A549 (cell line): ENCODE measurements around the gene SSH2. TPM values are rescaled to one million over a fixed set of nuclear protein-coding genes. Genes with fewer than 3 reads are reported as not detected.
A peak's percentile ranks its signal among the peaks of the same experiment; 100 is the strongest.

Experiments
- ATAC-seq, 2 experiments: fragments of 200-7000 bp in 1 of 2; fragments of >200 bp in 1 of 2; cut with Nextera tagmentation in 1 of 2; cut with Tn5 transposase in 1 of 2; 3 replicates each; pipeline versions ENCODE4 v1.8.0 to v1.9.1; 2018 to 2020; ENCODE audit warnings: mild to moderate bottlenecking in 1 of 2, moderate library complexity in 1 of 2
- CTCF ChIA-PET: fragments of 300-600 bp; sonication (Branson Sonifier 250); formaldehyde crosslinking; extraction: SDS; loops from one replicate; lab custom pipeline; 2021; ENCODE audit warnings: antibody characterized with exemption, inconsistent platforms; lab: Yijun Ruan, JAX
- POLR2A ChIA-PET: fragments of 350-600 bp; formaldehyde crosslinking; extraction: SDS; loops from one replicate; lab custom pipeline; 2021; ENCODE audit warnings: antibody characterized with exemption, inconsistent platforms; lab: Yijun Ruan, JAX
- DNase-seq, 2 experiments: peaks; one replicate each; pipeline versions ENCODE4 v3.0.0 to v3.0.0-alpha.2; 2011 to 2016; ENCODE audit warnings: low read depth in 1 of 2, low spot score in 1 of 2
- FAIRE-seq: peaks from 2 replicates; lab custom pipeline; 2011; peaks lifted over from hg19 to GRCh38; lab: Jason Lieb, UNC
- H3K27ac ChIP-seq, 2 experiments: fragments of >200 bp; sonication (Bioruptor Twin); formaldehyde crosslinking; 3 replicates each; pipeline ENCODE4 v1.5.1; 2016 to 2017
- H3K4me1 ChIP-seq: fragments of >200 bp; sonication (Bioruptor Twin); formaldehyde crosslinking; 3 replicates; pipeline ENCODE4 v1.6.1; 2016
- H3K4me2 ChIP-seq: fragments of >200 bp; sonication (Bioruptor Twin); formaldehyde crosslinking; 3 replicates; pipeline ENCODE4 v1.6.1; 2016
- H3K4me3 ChIP-seq: fragments of >200 bp; sonication (Bioruptor Twin); formaldehyde crosslinking; 3 replicates; pipeline ENCODE4 v1.5.1; 2016
- H3K9me3 ChIP-seq: fragments of >200 bp; sonication (Bioruptor Twin); formaldehyde crosslinking; 3 replicates; pipeline ENCODE4 v1.6.1; 2016
- BCL3 ChIP-seq: fragments of >200 bp; sonication (Bioruptor Twin); formaldehyde crosslinking; IDR thresholded peaks from 3 replicates; pipeline ENCODE4 v1.6.1; 2016
- CBX8 ChIP-seq: fragments of 200-600 bp; sonication (generic); IDR thresholded peaks from 2 replicates; pipeline ENCODE4 v1.6.1; 2016
- CEBPB ChIP-seq, 2 experiments: fragments of >200 bp in 1 of 2; sonication (Bioruptor Twin) in 1 of 2; formaldehyde crosslinking in 1 of 2; IDR thresholded peaks; 2 replicates each; pipeline ENCODE4 v1.6.1; 2012 to 2016
- FOXS1 ChIP-seq: fragments of 250-450 bp; sonication (Bioruptor Pico); IDR thresholded peaks from 2 replicates; pipeline ENCODE4 v1.5.0; 2020; ENCODE audit warnings: mild to moderate bottlenecking, moderate library complexity
- GATA3 ChIP-seq: IDR thresholded peaks from 2 replicates; pipeline ENCODE4 v1.6.1; 2012; ENCODE audit warnings: borderline replicate concordance
- HMGXB4 ChIP-seq: fragments of 250-450 bp; sonication (Bioruptor Pico); IDR thresholded peaks from 2 replicates; pipeline ENCODE4 v1.5.0; 2021; ENCODE audit warnings: mild to moderate bottlenecking, moderate library complexity, borderline replicate concordance
- HOXB13 ChIP-seq: fragments of 250-450 bp; sonication (Bioruptor Pico); IDR thresholded peaks from 2 replicates; pipeline ENCODE4 v1.5.0; 2020; ENCODE audit warnings: low read depth, mild to moderate bottlenecking, moderate library complexity
- JUNB ChIP-seq: fragments of >200 bp; sonication (Bioruptor Twin); formaldehyde crosslinking; IDR thresholded peaks from 2 replicates; pipeline ENCODE4 v1.6.1; 2016
- MAFK ChIP-seq: fragments of 450-650 bp; IDR thresholded peaks from 2 replicates; pipeline ENCODE4 v1.6.1; 2014; ENCODE audit not compliant: partially characterized antibody
- NFE2L2 ChIP-seq: fragments of 150-350 bp; conservative IDR thresholded peaks from 2 replicates; pipeline ENCODE4 v1.6.1; 2014; ENCODE audit warnings: low read length
- POLR2AphosphoS2 ChIP-seq: conservative IDR thresholded peaks from 2 replicates; pipeline ENCODE4 v1.6.1; 2012; ENCODE audit warnings: low read length, improper control_type of control experiment, inconsistent platforms
- RAD21 ChIP-seq, 2 experiments: fragments of >200 bp in 1 of 2; sonication (Bioruptor Twin) in 1 of 2; formaldehyde crosslinking in 1 of 2; IDR thresholded peaks in 1 of 2; conservative IDR thresholded peaks in 1 of 2; 2 replicates in 1 of 2; 3 replicates in 1 of 2; pipeline ENCODE4 v1.6.1; 2012 to 2018; ENCODE audit warnings: inconsistent platforms in 1 of 2
- RFX5 ChIP-seq: fragments of 450-650 bp; IDR thresholded peaks from 2 replicates; pipeline ENCODE4 v1.7.1; 2014; ENCODE audit warnings: antibody characterized with exemption, mild to moderate bottlenecking, moderate library complexity
- RNF2 ChIP-seq: fragments of 200-600 bp; sonication (generic); IDR thresholded peaks from 2 replicates; pipeline ENCODE4 v1.6.1; 2016; ENCODE audit warnings: low read depth, mild to moderate bottlenecking, antibody characterized with exemption, moderate library complexity, borderline replicate concordance
- SREBF2 ChIP-seq: fragments of 450-650 bp; IDR thresholded peaks from 2 replicates; pipeline ENCODE4 v1.6.1; 2014; ENCODE audit warnings: mild to moderate bottlenecking, moderate library complexity
- TFCP2L1 ChIP-seq: fragments of 250-450 bp; sonication (Bioruptor Pico); IDR thresholded peaks from 2 replicates; pipeline ENCODE4 v1.5.0; 2021; ENCODE audit warnings: mild to moderate bottlenecking
- ZNF302 ChIP-seq: fragments of 250-450 bp; sonication (Bioruptor Pico); IDR thresholded peaks from 2 replicates; pipeline ENCODE4 v1.9.0; 2021; ENCODE audit warnings: inconsistent platforms, mild to moderate bottlenecking, moderate library complexity
- WGBS: methylation state at CpG from one replicate; pipeline ENCODE4 v1.1.6; 2017; ENCODE audit errors: missing lambda C conversion rate; 5-methylcytosine and 5-hydroxymethylcytosine counted together
- polyA plus RNA-seq, 4 experiments: library from polyadenylated mRNA; depleted of rRNA in 3 of 4; stranded (reverse); fragments of >200 nt; fragmentation: RNase III in 1 of 4; extraction: RNeasy Plus Mini Kit Qiagen cat#74134 plus additional on column Dnase treatment in 1 of 4; gene quantifications; 2 replicates in 3 of 4; 3 replicates in 1 of 4; pipeline ENCODE4 v1.2.3, GENCODE V29; 2011 to 2017

SSH2 gene
- polyA plus RNA-seq, 2 of the 4 experiments (the other 2 are of a cell fraction): 20.7 to 24.5 TPM

GRCh38 chr17:29711588-29712385 lies 218.2 kb downstream of the SSH2 start:
- peak overlapping the region; percentile 2; the same call in 2 of the 3 replicates for H3K4me2 ChIP-seq

GRCh38 chr17:29710891-29711418 lies 219.1 kb downstream of the SSH2 start:
- DNase-seq (peak in 1 of 2 experiments; percentile 53), ATAC-seq (peak; percentile 48 to 63; a peak in 5 of 6 replicates), FAIRE-seq (no peak)
- Histone ChIP-seq H3K9me3 (no peaks in the 10 kb centered on the region), H3K4me2 (peak overlapping the region; percentile 2), H3K4me1 (peaks cover 36% of the 10 kb centered on the region), H3K27ac (0 out of 6 replicates have a peak overlapping the region, but pooled peaks of 1 of the 2 experiments have one; percentile 2), H3K4me3 (no peak overlapping the region)
- ChIA-PET CTCF (interaction anchor here (1.1 to 1.4 kb wide), 5 partner anchors 12 to 220 kb away, joined by 3 to 7 read pairs (median 4); no protein-coding TSS in a partner anchor), POLR2A (no interaction called here)
- TF ChIP-seq GATA3: 0 out of 2 replicates have a peak, but pooled peaks have one; percentile 14
- no peak for TF ChIP-seq TFCP2L1 (CRISPR knock-in tag)
- WGBS: 73% methylated on average over 5 of the region's 5 CpGs

More at GRCh38 chr17:29711588-29712385, 218.2 kb downstream of the SSH2 start:
- Histone ChIP-seq H3K9me3 (no peaks in the 10 kb centered on the region), H3K4me3 (no peak overlapping the region), H3K4me1 (peaks cover 29% of the 10 kb centered on the region), H3K27ac (no peak overlapping the region)
- FAIRE-seq (no peak), DNase-seq (no peak), ATAC-seq (no peak)
- WGBS: 90% methylated on average over 11 of the region's 11 CpGs
- ChIA-PET POLR2A (no interaction called here), CTCF (interaction anchor here (0.6 to 1.6 kb wide), 8 partner anchors 10 to 219 kb away, joined by 3 to 7 read pairs (median 3); no protein-coding TSS in a partner anchor)
- TF ChIP-seq CBX8: no peak

- ChIA-PET POLR2A (no interaction called here), CTCF (interaction anchor here (1.3 to 1.4 kb wide), 3 partner anchors 11 to 71 kb away, joined by 3 to 5 read pairs (median 4); no protein-coding TSS in a partner anchor)
- no peaks in the 10 kb centered on the region for H3K9me3 ChIP-seq
- FAIRE-seq (no peak), DNase-seq (no peak), ATAC-seq (no peak)
- H3K4me1 ChIP-seq: peaks cover 36% of the 10 kb centered on the region
- WGBS: 91% methylated on average over 1 of the region's 1 CpG
- no peak for TF ChIP-seq SREBF2
- no peak for TF ChIP-seq RAD21 (conservative IDR thresholded peaks at IDR 0.05 in 1 of 2, IDR thresholded peaks at IDR 0.05 in 1 of 2)
- TF ChIP-seq CEBPB (IDR thresholded peaks at IDR 0.05): no peak
- no peak for TF ChIP-seq NFE2L2
- no peak for TF ChIP-seq TFCP2L1 (CRISPR knock-in tag)
- TF ChIP-seq BCL3: no peak
- H3K4me2 ChIP-seq: peak overlapping the region; percentile 2
- 0 out of 6 replicates have a peak overlapping the region, but pooled peaks of 1 of the 2 experiments have one; percentile 12 for H3K27ac ChIP-seq
- H3K4me3 ChIP-seq: no peak overlapping the region
These were observed 219.5 kb downstream of the SSH2 start for GRCh38 chr17:29710520-29710884.

GRCh38 chr17:29709866-29710519 lies 220.0 kb downstream of the SSH2 start:
- POLR2A ChIA-PET: no interaction called here
- no peak for ATAC-seq
- Histone ChIP-seq H3K4me1 (peaks cover 36% of the 10 kb centered on the region), H3K4me3 (no peak overlapping the region), H3K4me2 (peak overlapping the region; percentile 2), H3K27ac (0 out of 6 replicates have a peak overlapping the region, but pooled peaks of 1 of the 2 experiments have one; percentile 12), H3K9me3 (no peaks in the 10 kb centered on the region)
- 62% methylated on average over 3 of the region's 3 CpGs for WGBS
- CTCF ChIA-PET: interaction anchor here (0.8 to 1.6 kb wide), 2 partner anchors 11 to 70 kb away, joined by 3 to 5 read pairs; no protein-coding TSS in a partner anchor
- DNase-seq: no peak
- FAIRE-seq: no peak
- TF ChIP-seq JUNB: no peak
- TF ChIP-seq CEBPB (IDR thresholded peaks at IDR 0.05): peak in 1 of 2 experiments; percentile 13; a peak in 1 of 4 replicates

- ChIA-PET CTCF (interaction anchor here (0.6 to 2.8 kb wide), 4 partner anchors 8 to 126 kb away, joined by 3 to 9 read pairs (median 4); no protein-coding TSS in a partner anchor), POLR2A (interaction anchor here (0.5 to 1.2 kb wide), 2 partner anchors 16 to 223 kb away, joined by 3 read pairs; partner anchors contain the start of gene SSH2)
- H3K4me1 ChIP-seq: peaks cover 36% of the 10 kb centered on the region
- FAIRE-seq: no peak
- no peak for TF ChIP-seq RNF2
- TF ChIP-seq POLR2AphosphoS2: no peak
- TF ChIP-seq CBX8: no peak
- TF ChIP-seq HOXB13 (CRISPR knock-in tag): no peak
- TF ChIP-seq MAFK: no peak
- TF ChIP-seq RFX5: no peak
- TF ChIP-seq HMGXB4: no peak
- TF ChIP-seq ZNF302 (CRISPR knock-in tag): no peak
- no peak for TF ChIP-seq GATA3
- TF ChIP-seq FOXS1: no peak
- no peak for TF ChIP-seq TFCP2L1 (CRISPR knock-in tag)
- peak in 1 of 2 experiments; percentile 28 for DNase-seq
- H3K4me2 ChIP-seq: peak overlapping the region; percentile 69
- H3K4me3 ChIP-seq: peak overlapping the region; percentile 36
- peak overlapping the region; percentile 71 to 82 for H3K27ac ChIP-seq
- peak in 1 of 2 experiments; percentile 52; a peak in 3 of 6 replicates for ATAC-seq
- no peaks in the 10 kb centered on the region for H3K9me3 ChIP-seq
These were observed 222.8 kb downstream of the SSH2 start for GRCh38 chr17:29707212-29707571.
